ENCODE data around the gene ZFP91. TPM values are rescaled to one million over a fixed set of nuclear protein-coding genes. Genes with fewer than 3 reads are reported as not detected.

Gene ZFP91
- total and polyA plus RNA-seq, 2 of the 4 experiments (the other 2 are of a cell fraction) = 20.7 to 25.3 TPM

- DNase-seq (no peak), ATAC-seq (ENCODE audit: low read depth) (no peak)
- no peak overlapping the region for H3K56ac ChIP-seq (ENCODE audit: extremely low read depth, insufficient read depth, low read length)
- no peak overlapping the region for H2BK15ac ChIP-seq (ENCODE audit: low read depth, low read length)
- dilution Hi-C loops (cut with HindIII; ENCODE audit: low sequenced_read_pairs, unreplicated experiment) (no loop called here), in situ Hi-C loops (cut with MboI; ENCODE audit: low sequenced_read_pairs) (no loop called here), intact Hi-C loops (cut with micrococcal nuclease) (no loop called here)
- H4K91ac ChIP-seq (ENCODE audit: insufficient read depth, low read depth, low read length) = no peak overlapping the region
- H3K27ac ChIP-seq (ENCODE audit: insufficient read depth, low read length) = no peak overlapping the region
- H4K8ac ChIP-seq (ENCODE audit: low read depth in 2 of 2, low read length in 2 of 2) = no peak overlapping the region
- H3K9me3 ChIP-seq (ENCODE audit: control insufficient read depth, insufficient read depth, low read length) = peaks cover 3% of the 10 kb centered on the region; the same call in 1 of the 2 replicates
- H3K4me2 ChIP-seq (ENCODE audit: low read depth, low read length) = no peak overlapping the region
- H3K23ac ChIP-seq (ENCODE audit: low read depth, low read length) = no peak overlapping the region
- H2AK5ac ChIP-seq (ENCODE audit: low read depth, low read length) = no peak overlapping the region
- H3K14ac ChIP-seq (replicated peaks; ENCODE audit: low read depth, low read length) = no peak overlapping the region; the same call in 1 of the 2 replicates
- H2BK120ac ChIP-seq (ENCODE audit: low read depth, low read length) = no peak overlapping the region
- no peak overlapping the region for H3K4ac ChIP-seq (ENCODE audit: low read depth, low read length)
- no CpG with 5 or more reads among the region's 3 CpGs for WGBS, 2 experiments (ENCODE audit: extremely low coverage in 2 of 2, insufficient read length in 1 of 2)
- H3K9ac ChIP-seq (ENCODE audit: low read depth, low read length) = no peak overlapping the region
- no peaks in the 10 kb centered on the region for H4K20me1 ChIP-seq (ENCODE audit: insufficient read depth, low read length)
- no peaks in the 10 kb centered on the region for H3K4me1 ChIP-seq (ENCODE audit: control insufficient read depth, insufficient read depth, low read length)
- H3K18ac ChIP-seq (ENCODE audit: low read depth, low read length) = no peak overlapping the region
- no peak overlapping the region for H2BK5ac ChIP-seq (ENCODE audit: low read depth, low read length, poor library complexity, severe bottlenecking)
- no peaks in the 10 kb centered on the region for H3K79me1 ChIP-seq (ENCODE audit: low read depth in 1 of 2, low read length in 2 of 2)
- no peaks in the 10 kb centered on the region for H3K36me3 ChIP-seq (ENCODE audit: control insufficient read depth, insufficient read depth, low read length)
- H3K9me1 ChIP-seq (ENCODE audit: insufficient read depth, low read length) = peaks cover 6% of the 10 kb centered on the region; the same call in 1 of the 2 replicates
- H2AK9ac ChIP-seq (replicated peaks; ENCODE audit: low read depth, low read length, poor library complexity) = no peak overlapping the region
- ChIA-PET CTCF (no interaction called here), POLR2A (ENCODE audit: unreplicated experiment) (no interaction called here)
- TF ChIP-seq NFE2L2 (IDR thresholded peaks at IDR 0.05; ENCODE audit: low read depth, low read length) = no peak
- no peak for TF ChIP-seq MXI1 (IDR thresholded peaks at IDR 0.05; ENCODE audit: borderline replicate concordance, low read depth, low read length)
- no peak for TF ChIP-seq RAD21 (IDR thresholded peaks at IDR 0.05; ENCODE audit: low read length)
- no peak for TF ChIP-seq MAFK (IDR thresholded peaks at IDR 0.05; ENCODE audit: low read depth, low read length)
- TF ChIP-seq MAZ (IDR thresholded peaks at IDR 0.05; ENCODE audit: borderline replicate concordance, low read depth, low read length) = no peak
- TF ChIP-seq, protein P1, sequence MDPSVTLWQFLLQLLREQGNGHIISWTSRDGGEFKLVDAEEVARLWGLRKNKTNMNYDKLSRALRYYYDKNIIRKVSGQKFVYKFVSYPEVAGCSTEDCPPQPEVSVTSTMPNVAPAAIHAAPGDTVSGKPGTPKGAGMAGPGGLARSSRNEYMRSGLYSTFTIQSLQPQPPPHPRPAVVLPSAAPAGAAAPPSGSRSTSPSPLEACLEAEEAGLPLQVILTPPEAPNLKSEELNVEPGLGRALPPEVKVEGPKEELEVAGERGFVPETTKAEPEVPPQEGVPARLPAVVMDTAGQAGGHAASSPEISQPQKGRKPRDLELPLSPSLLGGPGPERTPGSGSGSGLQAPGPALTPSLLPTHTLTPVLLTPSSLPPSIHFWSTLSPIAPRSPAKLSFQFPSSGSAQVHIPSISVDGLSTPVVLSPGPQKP (IDR thresholded peaks at IDR 0.05; ENCODE audit: borderline replicate concordance, low read depth, low read length) = no peak
- no peak for TF ChIP-seq CHD1 (IDR thresholded peaks at IDR 0.05; ENCODE audit: low read depth, low read length)
- TF ChIP-seq, protein P2, sequence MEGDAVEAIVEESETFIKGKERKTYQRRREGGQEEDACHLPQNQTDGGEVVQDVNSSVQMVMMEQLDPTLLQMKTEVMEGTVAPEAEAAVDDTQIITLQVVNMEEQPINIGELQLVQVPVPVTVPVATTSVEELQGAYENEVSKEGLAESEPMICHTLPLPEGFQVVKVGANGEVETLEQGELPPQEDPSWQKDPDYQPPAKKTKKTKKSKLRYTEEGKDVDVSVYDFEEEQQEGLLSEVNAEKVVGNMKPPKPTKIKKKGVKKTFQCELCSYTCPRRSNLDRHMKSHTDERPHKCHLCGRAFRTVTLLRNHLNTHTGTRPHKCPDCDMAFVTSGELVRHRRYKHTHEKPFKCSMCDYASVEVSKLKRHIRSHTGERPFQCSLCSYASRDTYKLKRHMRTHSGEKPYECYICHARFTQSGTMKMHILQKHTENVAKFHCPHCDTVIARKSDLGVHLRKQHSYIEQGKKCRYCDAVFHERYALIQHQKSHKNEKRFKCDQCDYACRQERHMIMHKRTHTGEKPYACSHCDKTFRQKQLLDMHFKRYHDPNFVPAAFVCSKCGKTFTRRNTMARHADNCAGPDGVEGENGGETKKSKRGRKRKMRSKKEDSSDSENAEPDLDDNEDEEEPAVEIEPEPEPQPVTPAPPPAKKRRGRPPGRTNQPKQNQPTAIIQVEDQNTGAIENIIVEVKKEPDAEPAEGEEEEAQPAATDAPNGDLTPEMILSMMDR (conservative IDR thresholded peaks at IDR 0.05; ENCODE audit: low read depth, low read length) = no peak
- TF ChIP-seq POLR2A (IDR thresholded peaks at IDR 0.05; ENCODE audit: low read depth, low read length) = no peak
- TF ChIP-seq RFX5 (IDR thresholded peaks at IDR 0.05; ENCODE audit: low read depth, low read length) = no peak
- no peak overlapping the region for H3K4me3 ChIP-seq (ENCODE audit: insufficient read depth, low read depth, low read length)
- H4K5ac ChIP-seq (ENCODE audit: low read depth, low read length) = no peak overlapping the region
- no peak overlapping the region for H2AFZ ChIP-seq (replicated peaks; ENCODE audit: low read length, poor library complexity)
- BruUV-seq (replicated peaks) = no TSS peak
- no peak overlapping the region for H2BK20ac ChIP-seq (ENCODE audit: low read depth, low read length)
- H3K27me3 ChIP-seq (ENCODE audit: control insufficient read depth, insufficient read depth, low read length) = peaks cover 4% of the 10 kb centered on the region; the same call in 1 of the 2 replicates
Measured at GRCh38 chr11:58641341-58641740, 62.5 kb downstream of the ZFP91 start.
